GM20431 (cell line): Measurements from ENCODE around the gene ING2.
"Not testable (repeated sequence)": the region's sequence is repeated elsewhere in the genome, so short reads cannot be mapped to it uniquely, and the experiment has no call there.

Experiments
- in situ Hi-C: fragments of 300-500 bp; cut with MseI, MboI; formaldehyde crosslinking; loops from one replicate; pipeline ENCODE4 v1.15.0; 2020; ENCODE audit warnings: low sequenced_read_pairs; ENCODE audit not compliant: unreplicated experiment

The ING2 gene

DNA sequence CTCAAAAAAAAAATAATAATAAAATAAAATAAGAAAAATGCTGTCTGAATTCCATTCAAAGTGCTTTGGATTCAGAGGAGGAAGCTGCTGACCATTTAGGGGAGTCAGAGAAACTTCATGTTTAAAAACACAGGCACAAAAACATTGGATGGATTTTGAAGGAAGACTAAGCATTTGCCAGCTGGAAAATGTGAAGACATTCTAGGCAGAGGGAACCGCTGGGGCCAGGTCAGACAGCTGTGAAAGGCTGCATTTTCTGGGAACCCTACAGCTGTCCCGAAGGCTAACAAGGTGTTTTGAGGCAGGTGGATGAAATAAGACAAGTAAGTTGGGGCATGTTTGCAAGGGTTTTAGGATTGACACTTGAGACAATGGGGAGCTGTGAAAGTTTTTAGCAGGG, 38.6 kb downstream of the ING2 start:
- in situ Hi-C loops: no loop called here

DNA sequence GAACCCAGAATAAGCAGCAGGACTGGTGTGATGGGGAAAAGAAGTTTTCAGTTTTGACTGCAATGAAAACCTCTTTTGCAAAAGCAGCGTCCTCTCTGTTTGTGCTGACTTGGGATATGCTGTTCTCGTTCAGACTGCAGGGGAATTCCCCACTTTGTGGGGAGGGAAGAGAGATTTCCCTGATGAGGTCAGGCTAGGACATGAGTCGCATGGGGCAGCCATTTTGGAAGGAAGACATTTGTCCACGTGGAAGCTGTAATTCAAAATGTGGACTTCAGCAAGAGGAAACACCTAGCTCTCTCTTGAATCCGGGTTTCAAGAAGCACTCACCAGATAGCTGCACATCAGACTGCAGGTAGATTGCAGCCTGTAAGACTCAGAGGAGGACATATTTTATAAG, 39.3 kb downstream of the ING2 start:
- in situ Hi-C loops: no loop called here

DNA sequence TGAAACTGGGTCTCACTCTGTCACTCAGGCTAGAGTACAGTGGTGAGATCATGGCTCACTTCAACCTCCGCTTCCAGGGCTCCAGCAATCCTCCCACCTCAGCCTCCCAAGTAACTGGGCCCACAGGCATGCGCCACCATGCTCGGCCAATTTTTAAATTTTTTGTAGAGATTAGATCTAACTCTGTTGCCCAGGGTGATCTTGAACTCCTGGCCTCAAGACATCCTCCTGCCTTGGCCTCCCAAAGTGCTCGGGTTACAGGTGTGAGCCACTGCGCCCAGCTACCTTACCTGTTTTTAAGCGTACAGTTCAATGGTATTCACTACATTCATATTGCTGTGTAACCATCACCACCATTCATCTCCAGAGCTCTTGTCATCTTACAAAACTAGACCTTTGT, 41.5 kb downstream of the ING2 start:
- in situ Hi-C loops: no loop called here

DNA sequence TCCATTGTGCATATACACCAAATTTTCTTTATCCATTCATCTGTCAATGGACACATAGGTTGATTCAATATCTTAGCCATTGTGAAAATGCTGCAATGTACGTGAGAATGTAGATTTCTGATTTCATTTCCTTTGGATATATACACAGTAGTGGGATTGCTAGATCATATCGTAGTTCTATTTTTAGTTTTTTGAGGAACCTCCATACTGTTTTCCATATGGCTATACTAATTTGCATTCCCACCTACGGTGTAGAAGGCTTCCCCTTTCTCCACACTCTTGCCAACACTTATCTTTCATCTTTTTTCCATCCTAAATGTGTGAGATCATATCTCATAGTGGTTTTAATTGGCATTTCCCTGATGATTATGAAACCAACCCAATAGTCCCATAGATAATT, 43.4 kb downstream of the ING2 start:
- in situ Hi-C loops: no loop called here

DNA sequence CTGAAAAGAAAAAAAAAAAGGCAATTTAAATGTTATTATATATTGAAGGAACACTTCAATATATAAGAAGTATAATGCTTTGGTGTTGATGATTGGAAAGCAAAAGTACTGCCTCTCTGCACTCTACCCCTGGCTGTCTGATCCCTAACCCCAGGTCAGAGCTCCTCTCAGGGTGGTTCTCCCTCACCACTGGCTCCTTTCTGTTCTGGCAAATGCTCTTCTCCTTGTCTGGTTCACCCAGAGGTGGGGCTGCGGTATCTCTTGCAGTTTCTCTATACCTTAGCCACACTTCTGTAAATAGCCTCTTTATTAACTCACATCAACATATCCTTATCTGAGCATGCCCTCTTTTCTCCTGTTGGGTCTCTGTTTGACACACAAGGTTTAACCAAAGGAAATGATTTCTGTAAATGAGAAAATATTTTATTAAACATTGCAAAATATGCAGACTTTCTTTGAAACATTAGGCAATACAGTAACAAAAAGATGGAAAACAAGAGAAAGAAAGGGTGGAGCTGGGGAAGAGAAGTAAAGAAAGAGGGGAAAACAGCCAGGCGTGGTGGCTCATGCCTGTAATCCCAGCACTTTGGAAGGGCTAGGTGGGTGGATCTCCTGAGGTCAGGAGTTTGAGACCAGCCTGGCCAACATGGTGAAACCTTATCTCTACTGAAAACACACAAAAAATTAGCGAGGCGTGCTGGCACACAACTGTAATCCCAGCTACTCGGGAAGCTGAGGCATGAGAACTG, 45.7 kb downstream of the ING2 start:
- in situ Hi-C loops: no loop called here

DNA sequence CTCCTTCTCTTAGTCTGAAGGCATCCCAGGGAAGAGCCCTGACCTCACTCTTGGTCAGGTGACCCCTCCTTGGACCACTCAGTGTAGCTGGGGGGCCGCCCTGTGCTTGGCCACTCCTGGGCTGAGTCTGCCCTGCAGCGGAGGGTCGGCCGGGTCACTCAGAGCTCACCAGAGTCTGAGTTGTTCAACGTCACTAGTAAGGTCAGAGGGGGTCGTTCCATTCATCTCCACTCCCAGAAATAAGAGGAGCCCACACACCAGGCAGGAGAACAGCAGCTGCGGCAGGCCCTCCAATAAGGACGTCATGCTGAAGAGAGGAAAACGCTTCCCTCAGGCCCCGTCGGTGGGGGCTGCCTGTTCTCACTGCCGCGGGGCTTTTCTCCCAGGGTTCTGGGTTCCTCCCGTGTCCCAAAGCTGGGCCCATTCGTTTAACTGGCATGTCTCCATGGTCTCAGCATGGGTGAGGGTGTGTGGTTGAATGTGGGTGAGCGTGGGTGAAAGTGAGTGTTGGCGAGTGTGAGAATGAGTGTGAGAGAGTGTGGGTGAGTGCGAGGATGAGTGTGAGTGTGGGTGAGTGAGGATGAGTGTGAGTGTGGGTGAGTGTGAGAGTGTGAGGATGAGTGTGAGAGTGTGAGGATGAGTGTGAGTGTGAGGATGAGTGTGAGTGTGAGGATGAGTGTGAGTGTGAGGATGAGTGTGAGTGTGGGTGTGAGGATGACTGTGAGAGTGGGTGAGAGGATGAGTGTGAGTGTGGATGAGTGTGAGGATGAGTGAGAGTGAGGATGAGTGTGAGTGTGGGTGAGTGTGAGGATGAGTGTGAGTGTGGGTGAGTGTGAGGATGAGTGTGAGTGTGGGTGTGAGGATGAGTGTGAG, 47.7 kb downstream of the ING2 start:
- in situ Hi-C loops: no loop called here

DNA sequence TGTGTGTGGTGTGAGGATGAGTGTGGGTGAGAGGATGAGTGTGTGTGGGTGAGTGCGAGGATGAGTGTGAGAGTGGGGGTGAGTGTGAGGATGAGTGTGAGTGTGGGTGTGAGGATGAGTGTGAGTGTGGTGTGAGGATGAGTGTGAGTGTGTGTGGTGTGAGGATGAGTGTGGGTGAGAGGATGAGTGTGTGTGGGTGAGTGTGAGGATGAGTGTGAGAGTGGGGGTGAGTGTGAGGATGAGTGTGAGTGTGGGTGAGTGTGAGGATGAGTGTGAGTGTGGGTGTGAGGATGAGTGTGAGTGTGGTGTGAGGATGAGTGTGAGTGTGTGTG, 48.3 kb downstream of the ING2 start:
- in situ Hi-C loops: not testable (repeated sequence)

DNA sequence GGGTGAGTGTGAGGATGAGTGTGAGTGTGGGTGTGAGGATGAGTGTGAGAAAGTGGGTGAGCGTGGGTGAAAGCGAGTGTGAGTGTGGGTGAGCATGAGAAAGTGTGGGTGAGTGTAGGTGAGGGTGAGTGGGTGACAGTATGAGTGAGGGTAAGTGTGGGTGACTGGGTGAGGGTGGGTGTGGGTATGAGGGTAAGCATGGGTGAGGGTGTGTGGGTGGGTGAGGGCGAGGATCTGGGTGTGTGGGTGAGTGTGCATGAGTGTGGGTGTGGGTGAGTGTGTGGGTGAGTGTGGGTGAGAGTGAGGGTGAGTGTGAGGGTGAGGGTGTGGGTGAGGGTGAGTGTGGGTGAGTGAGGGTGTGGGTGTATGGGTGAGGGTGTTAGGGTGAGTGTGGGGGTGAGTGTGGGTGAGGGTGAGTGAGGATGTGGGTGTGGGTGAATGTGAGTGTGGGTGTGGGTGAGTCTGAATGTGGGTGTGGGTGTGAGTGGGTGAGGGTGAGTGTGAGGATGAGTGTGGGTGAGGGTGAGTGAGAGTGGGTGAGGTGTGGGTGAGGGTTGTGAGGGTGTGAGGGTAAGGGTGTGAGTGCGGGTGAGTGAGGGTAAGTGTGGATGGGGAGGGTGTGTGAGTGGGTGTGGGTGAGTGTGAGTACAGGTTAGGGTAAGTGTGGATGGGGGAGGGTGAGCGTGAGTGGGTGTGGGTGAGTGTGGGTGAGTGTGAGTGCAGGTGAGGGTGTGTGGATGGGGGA, 48.9 kb downstream of the ING2 start:
- in situ Hi-C loops: no loop called here

DNA sequence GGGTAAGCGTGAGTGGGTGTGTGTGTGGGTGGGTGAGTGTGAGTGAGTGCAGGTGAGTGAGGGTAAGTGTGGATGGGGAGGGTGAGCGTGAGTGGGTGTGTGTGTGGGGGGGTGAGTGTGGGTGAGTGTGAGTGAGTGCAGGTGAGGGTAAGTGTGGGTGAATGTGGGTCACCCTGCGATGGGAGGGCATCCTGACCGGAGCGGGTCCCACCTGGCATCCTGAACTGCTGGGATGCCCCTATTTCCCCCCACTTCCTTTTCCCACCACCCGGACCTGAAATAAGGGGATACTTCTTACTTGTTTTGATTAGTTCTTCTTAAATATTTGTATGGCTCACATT, 49.5 kb downstream of the ING2 start:
- in situ Hi-C loops: no loop called here

DNA sequence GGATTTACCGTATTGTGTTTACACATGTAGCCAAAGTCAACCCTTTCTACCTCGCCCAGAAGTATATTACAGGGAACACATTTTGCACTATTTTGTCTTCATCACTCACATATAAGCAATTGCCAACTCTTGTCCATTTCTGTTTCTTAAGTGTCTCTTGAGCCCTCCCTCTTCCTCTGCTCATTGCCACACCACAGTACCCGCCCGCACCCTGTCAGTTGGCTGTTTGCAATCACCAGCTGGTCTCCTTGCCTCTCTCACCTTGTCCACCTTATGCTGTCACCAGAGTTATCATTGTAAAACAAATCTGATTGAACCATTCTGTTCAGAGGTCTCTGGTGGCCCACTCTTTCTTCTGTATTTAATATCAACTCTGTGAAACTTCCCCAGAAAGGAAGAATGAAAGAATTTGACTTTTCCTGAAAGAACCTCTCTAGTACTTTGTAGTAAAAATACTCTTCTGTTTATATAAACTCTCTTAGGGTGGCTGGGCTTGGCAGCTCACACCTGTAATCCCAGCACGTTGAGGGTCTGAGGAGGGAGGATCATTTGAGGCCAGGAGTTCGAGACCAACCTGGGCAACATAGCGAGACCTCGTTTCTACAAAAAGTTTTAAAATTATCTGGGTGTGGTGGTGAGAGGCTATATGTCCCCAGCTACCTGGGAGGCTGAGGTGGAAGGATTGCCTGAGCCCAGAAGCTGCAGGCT, 50.2 kb downstream of the ING2 start:
- in situ Hi-C loops: no loop called here

DNA sequence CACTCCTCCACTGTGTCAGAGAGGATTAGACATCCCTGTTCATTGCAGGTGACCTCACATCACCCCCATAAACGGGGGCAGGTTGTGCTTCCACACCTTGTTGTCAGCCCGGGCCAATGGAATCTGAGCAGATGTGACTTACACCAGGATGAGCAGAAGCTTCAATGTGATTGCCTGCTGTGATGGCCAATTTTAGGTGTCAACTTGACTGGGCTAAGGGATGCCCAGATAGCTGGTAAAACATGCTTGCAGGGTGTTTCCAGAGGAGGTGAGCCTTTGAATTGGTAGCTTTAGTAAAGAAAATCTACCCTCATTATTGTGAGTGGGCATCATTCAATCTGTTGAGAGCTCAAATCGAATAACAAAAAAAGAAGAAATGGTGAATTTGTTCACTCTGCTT, 52.1 kb downstream of the ING2 start:
- in situ Hi-C loops: no loop called here

DNA sequence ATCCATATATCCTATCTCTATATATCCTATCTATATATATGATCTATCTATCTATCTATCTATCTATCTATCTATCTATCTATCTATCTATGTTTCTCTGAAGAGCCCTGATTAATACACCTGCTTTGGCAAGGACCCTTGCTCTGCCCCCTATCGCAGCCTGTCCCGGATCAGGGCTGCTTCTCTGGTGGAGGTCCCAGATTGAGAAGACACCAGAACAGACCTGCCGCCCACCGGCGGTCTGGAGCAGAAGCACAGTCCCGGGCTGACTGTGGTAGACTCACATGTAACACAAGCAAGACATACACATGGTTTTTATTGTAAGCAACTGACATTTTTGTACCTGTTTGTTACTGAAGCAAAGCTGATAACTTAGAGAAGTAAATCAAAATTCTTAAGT, 52.8 kb downstream of the ING2 start:
- in situ Hi-C loops: no loop called here

DNA sequence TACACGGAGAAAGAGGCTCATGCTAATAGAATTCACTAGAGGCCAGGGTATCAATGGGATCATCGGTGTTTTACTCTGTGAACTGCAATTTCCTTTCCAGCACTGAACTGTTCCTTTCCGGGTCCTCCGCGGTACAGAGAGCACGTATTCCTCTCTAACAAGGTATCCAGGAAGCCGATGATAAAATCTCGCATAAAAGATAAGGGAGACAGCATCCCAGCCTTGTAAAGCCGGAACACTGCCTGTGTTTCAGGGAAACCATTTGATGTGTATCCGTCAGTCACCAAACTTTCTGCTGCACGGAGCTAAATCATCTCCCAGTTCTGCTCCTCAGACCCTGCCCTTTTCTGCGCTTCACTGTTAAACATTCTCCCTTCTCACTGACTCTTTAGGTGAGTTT, 54.0 kb downstream of the ING2 start:
- in situ Hi-C loops: no loop called here

DNA sequence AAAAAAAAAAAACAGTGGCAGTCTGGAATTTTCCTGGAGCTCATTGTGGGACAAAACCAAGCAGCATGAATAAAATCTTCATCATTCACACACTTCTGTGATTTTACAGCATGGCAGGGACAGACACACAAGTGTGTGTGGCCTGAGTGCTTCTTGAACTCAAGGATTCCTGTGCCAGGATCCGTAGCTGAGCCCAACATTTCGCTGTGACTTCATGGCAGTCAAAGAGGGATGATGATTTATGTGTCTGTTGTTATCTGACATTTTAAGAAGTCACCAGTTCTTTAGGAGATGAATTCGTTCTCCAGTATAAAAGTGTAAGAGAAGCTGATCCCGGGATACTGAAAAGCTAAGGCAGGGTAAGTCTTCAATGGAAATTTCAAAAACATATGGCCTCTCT, 57.0 kb downstream of the ING2 start:
- in situ Hi-C loops: no loop called here
